NCI-H345 (cell line): ENCODE measurements around the gene P3H2.
"Not testable (repeated sequence)": the region's sequence is repeated elsewhere in the genome, so short reads cannot be mapped to it uniquely, and the experiment has no call there.

Source experiments
- DNase-seq: peaks from one replicate; lab custom pipeline; 2025; lab: John Stamatoyannopoulos, UW

P3H2 gene

GRCh38 chr3:190120269-190121060, at the start of gene P3H2:
P3H2 (minus strand) TSS chr3:190120897; CDS start chr3:190120731, 166 bp downstream.
- peak; percentile 88 for DNase-seq

- DNase-seq: no peak
These were observed 49.2 kb upstream of the P3H2 start for GRCh38 chr3:190169877-190170276.

- DNase-seq: no peak
These were observed 48.5 kb upstream of the P3H2 start for GRCh38 chr3:190169243-190169642.

GRCh38 chr3:190167936-190168680, 47.4 kb upstream of the P3H2 start:
- no peak for DNase-seq

- DNase-seq: no peak
These were observed 46.3 kb upstream of the P3H2 start for GRCh38 chr3:190166948-190167347.

- no peak for DNase-seq
These were observed 44.6 kb upstream of the P3H2 start for GRCh38 chr3:190165253-190165652.

- DNase-seq: not testable (repeated sequence)
These were observed 41.3 kb upstream of the P3H2 start for GRCh38 chr3:190162013-190162412.

- no peak for DNase-seq
These were observed 39.3 kb upstream of the P3H2 start for GRCh38 chr3:190159902-190160435.

GRCh38 chr3:190158261-190158660, 37.6 kb upstream of the P3H2 start:
- no peak for DNase-seq

- no peak for DNase-seq
These were observed 35.1 kb upstream of the P3H2 start for GRCh38 chr3:190155752-190156151.

- DNase-seq: no peak
These were observed 30.0 kb upstream of the P3H2 start for GRCh38 chr3:190150681-190151080.

- DNase-seq: not testable (repeated sequence)
These were observed 29.3 kb upstream of the P3H2 start for GRCh38 chr3:190149830-190150619.

- not testable (repeated sequence) for DNase-seq
These were observed 24.1 kb upstream of the P3H2 start for GRCh38 chr3:190144793-190145192.

- no peak for DNase-seq
These were observed 21.3 kb upstream of the P3H2 start for GRCh38 chr3:190142041-190142440.

GRCh38 chr3:190139365-190139764, 18.7 kb upstream of the P3H2 start:
- no peak for DNase-seq

GRCh38 chr3:190132371-190132770, 11.7 kb upstream of the P3H2 start:
- DNase-seq: no peak

- peak; percentile 46 for DNase-seq
These were observed 10.6 kb upstream of the P3H2 start for GRCh38 chr3:190131329-190131728.

- DNase-seq: no peak
These were observed 10.0 kb upstream of the P3H2 start for GRCh38 chr3:190130696-190131095.

GRCh38 chr3:190130037-190130436, 9.3 kb upstream of the P3H2 start:
- no peak for DNase-seq

GRCh38 chr3:190127797-190128196, 7.1 kb upstream of the P3H2 start:
- DNase-seq: no peak

GRCh38 chr3:190127195-190127594, 6.5 kb upstream of the P3H2 start:
- DNase-seq: no peak

- DNase-seq: no peak
These were observed 4.9 kb upstream of the P3H2 start for GRCh38 chr3:190125436-190126068.
